Measurements from ENCODE around the gene PRXL2B.

GRCh38 chr1:2625311-2625710, 38.7 kb downstream of the PRXL2B start:
- TF ChIP-seq CTCF (conservative IDR thresholded peaks at IDR 0.05; ENCODE audit: low read depth, low read length), result no peak
- TF ChIP-seq EZH2 (IDR thresholded peaks at IDR 0.05; ENCODE audit: borderline replicate concordance, low read depth, low read length, poor library complexity, severe bottlenecking), result no peak
